ENCODE results near the gene CPHXL.

CPHXL gene

DNA sequence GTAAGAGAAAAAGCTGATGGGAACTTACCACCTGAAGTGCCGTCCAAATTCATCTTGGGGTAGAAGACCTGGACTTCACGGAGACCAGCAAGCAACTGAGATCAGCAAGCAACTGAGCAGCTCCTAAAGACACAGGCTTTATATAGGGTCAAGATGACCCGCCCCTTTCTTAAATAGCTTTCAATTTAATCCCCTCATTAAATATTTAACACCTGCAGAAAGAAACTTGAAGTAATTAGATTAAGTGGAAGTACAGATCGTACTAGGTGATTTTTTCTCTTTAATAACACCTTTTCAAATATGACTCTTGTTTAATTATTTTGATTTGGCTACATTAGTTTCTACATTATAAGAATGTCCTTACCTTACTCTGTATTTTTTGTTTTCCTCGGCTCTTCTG lies at the start of gene CPHXL:
Gene CPHXL, minus strand, starts transcription at position 101 of the 400 bp plus-strand sequence. Its CDS starts 48 bp downstream, at position 53.
- no peak for FAIRE-seq

- no peak for FAIRE-seq
Measured at GRCh38 chr16:75774197-75774596, 47.9 kb upstream of the CPHXL start.

DNA sequence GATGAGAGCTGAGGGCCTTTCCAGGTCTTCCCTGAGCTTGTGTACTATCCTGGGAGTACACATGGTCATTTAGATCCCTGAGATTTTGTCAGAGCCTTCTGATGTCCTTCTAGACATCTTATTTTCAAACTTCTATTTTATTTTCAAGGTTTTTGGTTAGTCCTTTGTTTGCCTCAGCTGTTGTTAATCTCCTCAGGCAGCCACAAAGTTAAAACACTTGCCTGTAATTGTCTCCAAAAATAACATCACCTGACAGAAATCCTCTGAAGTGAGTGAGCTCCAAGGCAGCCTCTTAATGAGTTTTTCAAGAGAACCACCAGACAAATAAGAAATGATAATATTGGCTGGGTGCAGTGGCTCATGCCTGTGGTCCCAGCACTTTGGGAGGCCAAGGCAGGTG lies 43.8 kb upstream of the CPHXL start:
- FAIRE-seq, result no peak

DNA sequence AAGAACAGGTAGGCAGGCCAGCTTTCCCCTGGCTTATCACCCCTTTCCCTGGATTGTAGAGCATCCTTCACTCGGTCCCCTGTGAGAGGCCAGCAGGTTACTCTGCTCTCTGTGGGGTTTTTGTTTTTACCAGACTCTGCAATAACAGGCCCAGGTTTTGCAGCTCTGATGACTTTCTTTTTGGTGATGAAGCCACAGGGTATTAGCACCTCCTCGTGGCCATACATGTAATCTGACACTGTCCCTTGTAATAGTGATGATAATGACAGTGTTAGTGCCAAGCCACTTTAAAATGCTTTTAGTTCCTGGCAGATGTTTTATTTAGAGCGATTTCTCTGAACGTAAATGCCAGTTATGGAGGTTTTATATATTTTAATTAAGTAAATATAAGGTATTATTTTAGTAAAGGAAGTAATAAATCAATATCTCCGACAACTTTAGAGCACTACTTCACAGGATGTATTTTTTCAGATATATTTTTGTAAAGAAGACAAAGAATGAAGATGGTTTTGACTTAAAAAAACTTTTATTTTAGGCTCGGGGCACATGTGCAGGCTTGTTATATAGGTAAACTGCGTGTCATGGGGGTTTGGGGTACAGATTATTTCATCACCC lies 38.0 kb upstream of the CPHXL start:
- peak; percentile 84 for FAIRE-seq

GRCh38 chr16:75763204-75763603 lies 36.9 kb upstream of the CPHXL start:
- peak; percentile 27 for FAIRE-seq

GRCh38 chr16:75762746-75763145 lies 36.5 kb upstream of the CPHXL start:
- FAIRE-seq, result no peak

- FAIRE-seq, result no peak
Measured at GRCh38 chr16:75761108-75761507, 34.8 kb upstream of the CPHXL start.

- FAIRE-seq, result no peak
Measured at GRCh38 chr16:75760018-75760519, 33.8 kb upstream of the CPHXL start.

DNA sequence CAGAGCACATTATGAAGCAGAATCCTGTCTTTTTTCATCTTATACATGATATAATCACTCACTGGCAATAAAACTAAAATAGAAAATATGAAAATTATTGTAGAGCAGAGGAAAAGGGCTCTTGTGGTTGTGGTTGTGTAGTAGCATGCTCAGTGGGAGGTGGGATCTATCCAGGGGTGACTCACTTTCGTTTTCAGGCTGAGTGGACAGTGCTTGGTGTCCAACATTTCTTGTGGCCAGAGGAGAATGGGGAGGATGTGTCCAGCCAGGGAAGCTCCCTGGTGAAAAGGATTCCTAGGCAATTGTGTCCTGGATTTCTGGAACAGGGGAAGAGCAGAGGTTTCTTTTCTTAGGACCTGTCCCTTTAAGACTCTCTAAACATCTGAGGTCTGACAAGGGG lies 31.9 kb upstream of the CPHXL start:
- no peak for FAIRE-seq

- FAIRE-seq, result no peak
Measured at GRCh38 chr16:75754141-75754540, 27.9 kb upstream of the CPHXL start.

- FAIRE-seq, result peak; percentile 33
Measured at GRCh38 chr16:75750528-75750927, 24.2 kb upstream of the CPHXL start.

- FAIRE-seq, result no peak
Measured at GRCh38 chr16:75746359-75746758, 20.1 kb upstream of the CPHXL start.

GRCh38 chr16:75745823-75746222 lies 19.5 kb upstream of the CPHXL start:
- no peak for FAIRE-seq

DNA sequence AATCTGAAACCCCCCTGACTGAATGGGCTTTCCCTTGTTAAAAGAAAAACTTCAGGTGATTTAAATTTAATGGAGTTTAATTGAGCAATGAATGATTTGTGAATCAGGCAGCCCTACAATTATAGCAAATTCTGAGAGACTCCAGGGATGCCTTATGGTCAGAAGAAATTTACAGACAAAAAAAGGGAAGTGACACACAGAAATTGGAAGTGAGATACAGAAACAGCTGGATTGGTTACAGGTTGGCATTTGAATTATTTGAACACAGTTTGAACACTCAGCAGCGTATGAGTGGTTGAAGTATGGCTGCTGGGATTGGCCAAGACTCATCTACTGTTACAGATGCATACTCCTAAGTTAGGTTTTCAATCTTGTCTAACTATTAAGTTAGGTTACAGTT lies 19.0 kb upstream of the CPHXL start:
- FAIRE-seq, result no peak

- FAIRE-seq, result no peak
Measured at GRCh38 chr16:75742424-75743047, 16.2 kb upstream of the CPHXL start.

GRCh38 chr16:75733305-75734211 lies 7.3 kb upstream of the CPHXL start:
- FAIRE-seq, result no peak

DNA sequence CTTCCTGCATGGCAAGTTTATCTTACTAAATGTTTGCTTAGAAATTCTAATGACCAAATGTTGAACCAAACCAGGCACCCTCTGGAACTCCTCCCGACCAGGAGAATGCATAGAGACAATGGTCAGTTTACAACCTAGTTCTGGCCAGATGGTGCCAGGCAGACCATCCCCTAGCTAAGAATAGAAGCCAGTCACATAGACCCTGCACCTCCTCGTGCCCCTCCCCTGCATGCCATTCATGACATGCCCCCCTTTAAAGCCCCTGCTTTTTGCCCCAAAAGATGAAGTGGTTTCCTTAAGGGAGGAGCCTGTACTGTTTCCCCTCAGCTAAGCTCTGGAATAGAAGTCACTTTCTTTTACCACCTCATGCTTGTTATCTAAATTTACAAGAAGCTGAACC lies 6.6 kb upstream of the CPHXL start:
- FAIRE-seq, result no peak

- FAIRE-seq, result no peak
Measured at GRCh38 chr16:75727221-75727620, 931 bp upstream of the CPHXL start.

GRCh38 chr16:75718452-75718851 lies 7.8 kb downstream of the CPHXL start:
- FAIRE-seq, result no peak

DNA sequence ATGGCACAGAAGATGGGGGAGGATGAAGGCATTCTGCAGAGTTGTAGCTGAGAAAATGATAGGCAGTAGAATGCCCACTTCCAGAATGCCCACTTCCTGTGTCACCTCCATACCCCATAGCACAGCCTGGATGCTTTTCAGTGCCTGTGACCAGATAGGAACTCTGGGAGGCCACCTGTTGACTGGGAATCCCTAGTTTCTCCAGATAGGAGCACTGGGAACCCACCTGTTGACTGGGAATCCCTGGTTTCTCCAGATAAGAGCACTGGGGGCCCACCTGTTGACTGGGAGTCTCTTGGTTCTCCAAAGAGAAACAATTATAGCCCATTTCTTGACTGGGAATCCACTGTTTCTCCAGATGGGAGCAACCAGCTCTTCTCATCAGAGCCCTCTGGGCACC lies 11.6 kb downstream of the CPHXL start:
- FAIRE-seq, result no peak

GRCh38 chr16:75710344-75710743 lies 15.9 kb downstream of the CPHXL start:
- FAIRE-seq, result no peak

- FAIRE-seq, result no peak
Measured at GRCh38 chr16:75703306-75703705, 23.0 kb downstream of the CPHXL start.

GRCh38 chr16:75702242-75702641 lies 24.0 kb downstream of the CPHXL start:
- no peak for FAIRE-seq

GRCh38 chr16:75701361-75701760 lies 24.9 kb downstream of the CPHXL start, which contains the start of gene DUXB:
DUXB (minus strand) TSS chr16:75701461; CDS start chr16:75701418, 43 bp downstream.
- FAIRE-seq, result no peak
